GM23338 (cell line): ENCODE data around the gene ATR. TPM values are rescaled to one million over a fixed set of nuclear protein-coding genes. Genes with fewer than 3 reads are reported as not detected.

Source experiments
- ATAC-seq: fragments of 200-7000 bp; cut with Tn5 transposase; 3 replicates; pipeline ENCODE4 v1.9.1; 2020
- DNase-seq: peaks from one replicate; pipeline ENCODE4 v3.0.0-alpha.2; 2015; ENCODE audit warnings: low spot score
- H2AFZ ChIP-seq: fragments of 200-600 bp; sonication (generic); 2 replicates; pipeline ENCODE4 v1.8.0; 2016; ENCODE audit warnings: antibody characterized with exemption, mild to moderate bottlenecking, moderate library complexity
- H3F3A ChIP-seq: fragments of 200-600 bp; sonication (generic); replicated peaks from 2 replicates; pipeline ENCODE4 v1.8.0; 2017; ENCODE audit warnings: antibody characterized with exemption, mixed run types, low read depth
- H3K27ac ChIP-seq: fragments of 200-600 bp; sonication (generic); 2 replicates; pipeline ENCODE4 v1.6.1; 2016; ENCODE audit warnings: low read depth
- H3K27me3 ChIP-seq: fragments of 200-600 bp; sonication (generic); 2 replicates; pipeline ENCODE4 v1.8.0; 2016; ENCODE audit warnings: mild to moderate bottlenecking, mixed run types, moderate library complexity; ENCODE audit not compliant: insufficient read depth
- H3K36me3 ChIP-seq: fragments of 200-600 bp; sonication (generic); 2 replicates; pipeline ENCODE4 v1.8.0; 2016; ENCODE audit warnings: mild to moderate bottlenecking; ENCODE audit not compliant: insufficient read depth
- H3K4me1 ChIP-seq: fragments of 200-600 bp; sonication (generic); 2 replicates; pipeline ENCODE4 v1.8.0; 2016; ENCODE audit warnings: mild to moderate bottlenecking, moderate library complexity; ENCODE audit not compliant: insufficient read depth
- H3K4me2 ChIP-seq: fragments of 200-600 bp; sonication (generic); 2 replicates; pipeline ENCODE4 v1.7.1; 2017; ENCODE audit warnings: mixed run types
- H3K4me3 ChIP-seq: fragments of 200-600 bp; sonication (generic); 2 replicates; pipeline ENCODE4 v1.6.1; 2016; ENCODE audit warnings: mixed run types
- H3K79me2 ChIP-seq: fragments of 200-600 bp; sonication (generic); replicated peaks from 2 replicates; pipeline ENCODE4 v1.8.0; 2017; ENCODE audit warnings: mild to moderate bottlenecking; ENCODE audit not compliant: insufficient read depth
- H3K9me2 ChIP-seq: fragments of 200-600 bp; sonication (generic); 2 replicates; pipeline ENCODE4 v1.8.0; 2017; ENCODE audit not compliant: insufficient read depth
- H4K20me1 ChIP-seq: fragments of 200-600 bp; sonication (generic); replicated peaks from 2 replicates; pipeline ENCODE4 v1.8.0; 2017; ENCODE audit warnings: mild to moderate bottlenecking; ENCODE audit not compliant: insufficient read depth
- H3K27ac Mint-ChIP-seq: 2 replicates; pipeline ENCODE4 v1.8.0; 2020; ENCODE audit warnings: inconsistent platforms, mild to moderate bottlenecking, moderate library complexity, mixed read lengths
- H3K27me3 Mint-ChIP-seq: 3 replicates; pipeline ENCODE4 v1.8.0; 2022; ENCODE audit warnings: low read depth, mild to moderate bottlenecking, moderate library complexity, mixed read lengths, inconsistent platforms; ENCODE audit not compliant: insufficient read depth, poor library complexity
- H3K36me3 Mint-ChIP-seq: 3 replicates; pipeline ENCODE4 v1.8.0; 2021; ENCODE audit warnings: low read depth, mild to moderate bottlenecking, inconsistent platforms, moderate library complexity, mixed read lengths
- H3K4me1 Mint-ChIP-seq: 3 replicates; pipeline ENCODE4 v1.8.0; 2020; ENCODE audit warnings: mild to moderate bottlenecking, inconsistent platforms, mixed read lengths
- H3K4me3 Mint-ChIP-seq: 3 replicates; pipeline ENCODE4 v1.8.0; 2021; ENCODE audit warnings: moderate library complexity, mild to moderate bottlenecking, inconsistent platforms, mixed read lengths
- H3K9me3 Mint-ChIP-seq: 3 replicates; pipeline ENCODE4 v1.8.0; 2020; ENCODE audit warnings: moderate library complexity, mild to moderate bottlenecking, inconsistent platforms, mixed read lengths
- CREB1 ChIP-seq: fragments of 250-450 bp; sonication (Bioruptor Pico); IDR thresholded peaks from 2 replicates; pipeline ENCODE4 v1.5.0; 2020; ENCODE audit warnings: low read depth, mild to moderate bottlenecking, moderate library complexity
- CTCF ChIP-seq, 2 experiments: fragments of 200-600 bp in 1 of 2; sonication (generic) in 1 of 2; conservative IDR thresholded peaks; 2 replicates each; pipeline versions ENCODE4 v1.5.1 to v1.6.1; 2016 to 2017; ENCODE audit warnings: antibody characterized with exemption in 2 of 2, low read depth in 2 of 2, mild to moderate bottlenecking in 2 of 2, moderate library complexity in 1 of 2
- EZH2 ChIP-seq: fragments of 200-600 bp; sonication (generic); IDR thresholded peaks from one replicate; pipeline ENCODE4 v1.8.0; 2017; ENCODE audit warnings: antibody characterized with exemption, mild to moderate bottlenecking, low read depth; ENCODE audit not compliant: unreplicated experiment
- NANOG ChIP-seq: IDR thresholded peaks from 2 replicates; pipeline ENCODE4 v1.6.1; 2016; ENCODE audit warnings: antibody characterized with exemption, borderline replicate concordance
- POLR2AphosphoS5 ChIP-seq: IDR thresholded peaks from 2 replicates; pipeline ENCODE4 v1.6.1; 2016; ENCODE audit warnings: antibody characterized with exemption, low read depth
- REST ChIP-seq: IDR thresholded peaks from one replicate; pipeline ENCODE4 v1.6.1; 2018; ENCODE audit warnings: antibody characterized with exemption; ENCODE audit not compliant: unreplicated experiment
- STAT1 ChIP-seq: IDR thresholded peaks from one replicate; pipeline ENCODE4 v1.6.1; 2016; ENCODE audit warnings: antibody characterized with exemption; ENCODE audit not compliant: unreplicated experiment
- ZNF114 ChIP-seq: fragments of 250-450 bp; sonication (Bioruptor Pico); IDR thresholded peaks from 2 replicates; pipeline ENCODE4 v1.5.0; 2020; ENCODE audit warnings: mild to moderate bottlenecking, moderate library complexity
- ZNF331 ChIP-seq: fragments of 250-450 bp; sonication (Bioruptor Pico); IDR thresholded peaks from 2 replicates; pipeline ENCODE4 v1.5.0; 2020; ENCODE audit warnings: low read depth, mild to moderate bottlenecking, moderate library complexity
- ZNF462 ChIP-seq: fragments of 250-450 bp; sonication (Bioruptor Pico); IDR thresholded peaks from 2 replicates; pipeline ENCODE4 v1.5.0; 2020; ENCODE audit warnings: mild to moderate bottlenecking, moderate library complexity
- polyA plus RNA-seq: library from polyadenylated mRNA; unstranded; fragments of >200 nt; fragmentation: Nextera tagmentation; extraction: Ambion mirVana; gene quantifications from 2 replicates; pipeline ENCODE4 v1.2.1, GENCODE V29; 2016
- total RNA-seq: library from RNA; depleted of rRNA; stranded (reverse); fragments of >200 nt; shearing (Covaris generic); gene quantifications from 2 replicates; pipeline ENCODE4 v1.2.3, GENCODE V29; 2014

The ATR gene
- total and polyA plus RNA-seq, 2 experiments from 2014 or later = 29.7 to 39.1 TPM

- no peak overlapping the region for H2AFZ ChIP-seq
- no peaks in the 10 kb centered on the region for H4K20me1 ChIP-seq
- TF ChIP-seq ZNF462 (CRISPR knock-in tag) (no peak), CREB1 (no peak), ZNF114 (CRISPR knock-in tag) (no peak), NANOG (no peak), ZNF331 (no peak), STAT1 (no peak), EZH2 (no peak), POLR2AphosphoS5 (no peak), REST (no peak), CTCF (conservative IDR thresholded peaks at IDR 0.05; ENCODE audit: low read depth in 2 of 2) (no peak)
- no peaks in the 10 kb centered on the region for H3K4me1 ChIP-seq
- no peak for ATAC-seq
- no peak overlapping the region for H3K4me3 Mint-ChIP-seq
- peaks cover 34% of the 10 kb centered on the region for H3K36me3 Mint-ChIP-seq
- H3K9me3 Mint-ChIP-seq = no peaks in the 10 kb centered on the region
- peaks cover 4% of the 10 kb centered on the region; the same call in 1 of the 2 replicates for H3K36me3 ChIP-seq
- DNase-seq = no peak
- H3F3A ChIP-seq = no peaks in the 10 kb centered on the region
- no peaks in the 10 kb centered on the region for H3K27me3 Mint-ChIP-seq
- no peaks in the 10 kb centered on the region for H3K9me2 ChIP-seq
- no peak overlapping the region for H3K27ac Mint-ChIP-seq
- H3K27me3 ChIP-seq = no peaks in the 10 kb centered on the region
- H3K79me2 ChIP-seq = no peaks in the 10 kb centered on the region
- H3K27ac ChIP-seq = no peak overlapping the region
- H3K4me1 Mint-ChIP-seq = no peaks in the 10 kb centered on the region
- no peak overlapping the region for H3K4me3 ChIP-seq
- no peak overlapping the region for H3K4me2 ChIP-seq
Observed at GRCh38 chr3:142489572-142490323, 88.8 kb downstream of the ATR start.
